ENCODE measurements around the gene FCGR1A. TPM values are rescaled to one million over a fixed set of nuclear protein-coding genes. Genes with fewer than 3 reads are reported as not detected.
"Not testable (repeated sequence)": the region's sequence is repeated elsewhere in the genome, so short reads cannot be mapped to it uniquely, and the experiment has no call there.

FCGR1A gene
- total RNA-seq, 1 donor from 2014 or later: not detected

DNA sequence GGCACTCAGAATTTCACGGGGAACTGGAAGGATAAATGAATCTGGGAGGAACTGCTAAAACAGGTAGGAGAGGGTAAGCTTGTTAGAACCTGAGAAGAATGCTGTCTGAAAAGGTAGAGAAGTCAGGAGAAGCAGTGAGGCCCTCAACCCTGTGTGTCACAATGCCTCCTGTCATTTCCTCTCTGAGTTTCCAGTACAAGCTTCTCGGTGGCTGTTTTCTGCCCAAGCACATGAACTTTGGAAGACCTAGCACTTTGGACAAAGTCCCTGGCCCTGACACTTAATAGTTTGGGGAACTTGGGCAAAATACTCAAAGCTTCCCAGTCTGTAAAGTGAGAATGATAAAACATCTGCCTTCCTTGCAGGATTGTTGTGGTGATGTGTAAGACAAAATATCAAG is 44.1 kb downstream of the FCGR1A start:
- H3K36me3 Mint-ChIP-seq (ENCODE audit: low read depth); H3K27ac Mint-ChIP-seq (ENCODE audit: unreplicated experiment): not testable (repeated sequence)

GRCh38 chr1:149831764-149832315 is 49.3 kb downstream of the FCGR1A start:
- H3K4me1 Mint-ChIP-seq; H3K4me3 Mint-ChIP-seq; DNase-seq (ENCODE audit: low read depth, low spot score): not testable (repeated sequence)

More for the DNA sequence above, 44.1 kb downstream of the FCGR1A start:
- H3K4me1 Mint-ChIP-seq; H3K27me3 Mint-ChIP-seq (ENCODE audit: low read depth); H3K4me3 Mint-ChIP-seq; H3K9me3 Mint-ChIP-seq; DNase-seq (ENCODE audit: low read depth, low spot score): not testable (repeated sequence)

GRCh38 chr1:149832316-149833126 is 50.0 kb downstream of the FCGR1A start:
- not testable (repeated sequence) for H3K27ac Mint-ChIP-seq (ENCODE audit: unreplicated experiment); H3K4me1 Mint-ChIP-seq

More at GRCh38 chr1:149831764-149832315, 49.3 kb downstream of the FCGR1A start:
- H3K27ac Mint-ChIP-seq (ENCODE audit: unreplicated experiment); H3K9me3 Mint-ChIP-seq; H3K27me3 Mint-ChIP-seq (ENCODE audit: low read depth); H3K36me3 Mint-ChIP-seq (ENCODE audit: low read depth): not testable (repeated sequence)

GRCh38 chr1:149833144-149833543 is 50.6 kb downstream of the FCGR1A start:
- H3K36me3 Mint-ChIP-seq (ENCODE audit: low read depth); H3K27me3 Mint-ChIP-seq (ENCODE audit: low read depth); H3K4me3 Mint-ChIP-seq; H3K4me1 Mint-ChIP-seq; H3K9me3 Mint-ChIP-seq; DNase-seq (ENCODE audit: low read depth, low spot score); H3K27ac Mint-ChIP-seq (ENCODE audit: unreplicated experiment): not testable (repeated sequence)

More at GRCh38 chr1:149832316-149833126, 50.0 kb downstream of the FCGR1A start:
- not testable (repeated sequence) for H3K36me3 Mint-ChIP-seq (ENCODE audit: low read depth); H3K4me3 Mint-ChIP-seq; DNase-seq (ENCODE audit: low read depth, low spot score); H3K27me3 Mint-ChIP-seq (ENCODE audit: low read depth); H3K9me3 Mint-ChIP-seq

- H3K27me3 Mint-ChIP-seq (ENCODE audit: low read depth); DNase-seq (ENCODE audit: low read depth, low spot score); H3K9me3 Mint-ChIP-seq; H3K36me3 Mint-ChIP-seq (ENCODE audit: low read depth); H3K4me3 Mint-ChIP-seq; H3K27ac Mint-ChIP-seq (ENCODE audit: unreplicated experiment): not testable (repeated sequence)
- peaks cover 28% of the 10 kb centered on the region for H3K4me1 Mint-ChIP-seq
Measured at GRCh38 chr1:149841149-149841548, 58.7 kb downstream of the FCGR1A start.

Other genes starting within 250 kb of the FCGR1A start
- not detected in 2 replicates for gene PPIAL4C, start 198.8 kb upstream of the FCGR1A start, total RNA-seq
- 10.1 TPM in 2 replicates for gene BOLA1, start 116.9 kb downstream of the FCGR1A start, total RNA-seq
- gene SV2A, start 135.2 kb downstream of the FCGR1A start, total RNA-seq: 48.4 and 49.5 TPM in 2 replicates
- gene SF3B4, start 145.1 kb downstream of the FCGR1A start, total RNA-seq: 90.9 and 95.3 TPM in 2 replicates
- gene MTMR11, start 154.2 kb downstream of the FCGR1A start, total RNA-seq: 4.5 and 6.3 TPM in 2 replicates
- gene OTUD7B, start 228.0 kb downstream of the FCGR1A start, total RNA-seq: 27.7 and 28.3 TPM in 2 replicates